ENCODE measurements around the gene AKAP7. TPM values are rescaled to one million over a fixed set of nuclear protein-coding genes. Genes with fewer than 3 reads are reported as not detected.

AKAP7 gene
- total RNA-seq, 6 donors from 2014 or later, result 2.4 to 11.3 (median 7.1) TPM

DNA sequence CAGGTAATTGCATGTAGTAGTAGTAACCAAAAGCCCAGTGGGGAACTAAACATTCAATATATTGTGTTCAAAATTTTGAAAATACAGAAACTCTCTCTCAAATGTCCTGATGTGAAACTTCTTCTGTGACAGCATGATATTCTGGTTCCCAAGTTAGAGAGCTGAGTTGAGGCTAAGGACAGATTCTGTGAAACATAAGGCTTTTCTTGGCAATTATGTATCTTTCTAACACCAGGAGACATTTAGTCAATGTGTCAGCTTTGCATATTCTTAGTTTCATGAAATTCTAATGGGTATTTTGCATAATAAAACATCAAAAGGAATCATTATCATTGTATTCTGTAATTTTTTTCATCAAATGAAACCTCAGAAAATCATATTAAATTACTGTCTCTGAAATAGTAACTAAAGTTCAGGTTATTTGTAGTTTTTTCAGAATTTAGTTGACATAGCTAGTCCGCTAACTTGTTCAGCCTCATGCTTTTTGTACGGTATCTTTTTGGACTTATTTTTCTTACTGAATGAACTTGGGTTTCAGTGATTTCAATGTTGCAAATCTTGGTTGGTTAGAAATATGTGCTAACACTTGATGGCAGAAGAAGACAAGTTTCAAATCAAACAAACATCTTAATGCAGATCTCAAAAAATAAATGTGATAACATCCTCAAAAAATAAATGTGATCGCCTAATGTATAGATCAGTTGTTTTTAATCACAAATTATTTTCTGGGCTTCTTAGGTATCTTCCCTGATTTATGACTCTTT lies 70.4 kb downstream of the AKAP7 start:
- no peak overlapping the region for H3K27ac ChIP-seq
- 94 to 96% methylated on average over 3 of the region's 3 CpGs for WGBS, 2 donors
- no peaks in the 10 kb centered on the region for H3K4me1 ChIP-seq
- H3K36me3 ChIP-seq, result no peaks in the 10 kb centered on the region
- no peak overlapping the region for H3K4me3 ChIP-seq
- DNase-seq, result no peak
- H3K27me3 ChIP-seq, result no peaks in the 10 kb centered on the region
- ATAC-seq (ENCODE audit: low FRiP score in 2 of 2), result no peak
- H3K9me3 ChIP-seq, result no peaks in the 10 kb centered on the region
- TF ChIP-seq EP300 (IDR thresholded peaks at IDR 0.05), result no peak
- no peak for TF ChIP-seq POLR2A (IDR thresholded peaks at IDR 0.05)
- TF ChIP-seq, protein P1, sequence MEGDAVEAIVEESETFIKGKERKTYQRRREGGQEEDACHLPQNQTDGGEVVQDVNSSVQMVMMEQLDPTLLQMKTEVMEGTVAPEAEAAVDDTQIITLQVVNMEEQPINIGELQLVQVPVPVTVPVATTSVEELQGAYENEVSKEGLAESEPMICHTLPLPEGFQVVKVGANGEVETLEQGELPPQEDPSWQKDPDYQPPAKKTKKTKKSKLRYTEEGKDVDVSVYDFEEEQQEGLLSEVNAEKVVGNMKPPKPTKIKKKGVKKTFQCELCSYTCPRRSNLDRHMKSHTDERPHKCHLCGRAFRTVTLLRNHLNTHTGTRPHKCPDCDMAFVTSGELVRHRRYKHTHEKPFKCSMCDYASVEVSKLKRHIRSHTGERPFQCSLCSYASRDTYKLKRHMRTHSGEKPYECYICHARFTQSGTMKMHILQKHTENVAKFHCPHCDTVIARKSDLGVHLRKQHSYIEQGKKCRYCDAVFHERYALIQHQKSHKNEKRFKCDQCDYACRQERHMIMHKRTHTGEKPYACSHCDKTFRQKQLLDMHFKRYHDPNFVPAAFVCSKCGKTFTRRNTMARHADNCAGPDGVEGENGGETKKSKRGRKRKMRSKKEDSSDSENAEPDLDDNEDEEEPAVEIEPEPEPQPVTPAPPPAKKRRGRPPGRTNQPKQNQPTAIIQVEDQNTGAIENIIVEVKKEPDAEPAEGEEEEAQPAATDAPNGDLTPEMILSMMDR (IDR thresholded peaks at IDR 0.05), result no peak
- TF ChIP-seq POLR2AphosphoS5 (IDR thresholded peaks at IDR 0.05), result no peak

DNA sequence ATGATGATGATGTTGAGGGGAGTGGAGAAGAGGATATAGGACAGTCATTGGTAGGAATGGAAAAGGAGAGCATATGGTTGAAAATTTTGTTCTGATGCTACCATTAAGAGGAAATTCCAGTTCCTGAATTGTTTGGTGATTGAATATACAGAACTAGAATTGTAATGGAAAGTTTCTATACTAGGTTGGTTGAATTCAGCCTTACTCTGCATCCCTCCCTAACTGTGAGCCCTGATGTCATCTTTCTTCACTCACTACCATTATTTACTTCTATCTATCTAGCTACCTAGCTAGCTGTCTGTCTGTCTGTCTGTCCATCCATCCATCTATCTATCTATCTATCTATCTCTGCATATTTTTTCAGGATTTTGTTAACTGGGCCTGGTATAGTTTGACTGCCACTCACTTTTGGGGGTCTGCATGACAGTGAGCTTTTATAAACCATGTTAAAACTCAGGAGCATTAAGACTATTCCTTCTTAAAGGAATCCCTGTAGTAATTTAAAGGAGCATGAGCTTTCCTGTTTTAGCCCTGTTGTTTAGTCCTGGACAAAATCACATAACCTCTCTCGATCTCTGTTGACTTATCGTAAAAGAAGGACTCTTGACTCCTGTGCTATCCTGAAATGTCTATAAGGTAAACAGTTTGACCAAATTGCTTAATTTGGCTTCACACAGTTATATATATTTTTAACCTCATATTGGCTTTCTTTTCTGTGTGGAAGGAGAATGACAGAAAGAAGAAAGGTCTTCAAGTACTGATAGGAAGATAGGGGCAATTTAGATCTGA lies 71.4 kb downstream of the AKAP7 start:
- Histone ChIP-seq H3K9me3 (no peaks in the 10 kb centered on the region), H3K4me1 (no peaks in the 10 kb centered on the region), H3K4me3 (no peak overlapping the region), H3K27me3 (no peaks in the 10 kb centered on the region), H3K36me3 (no peaks in the 10 kb centered on the region), H3K27ac (no peak overlapping the region)
- DNase-seq (no peak), ATAC-seq (ENCODE audit: low FRiP score in 2 of 2) (no peak)
- 76 to 78% methylated on average over 2 of the region's 2 CpGs for WGBS, 2 donors
- TF ChIP-seq POLR2A (IDR thresholded peaks at IDR 0.05) (no peak), EP300 (IDR thresholded peaks at IDR 0.05) (no peak), POLR2AphosphoS5 (IDR thresholded peaks at IDR 0.05) (no peak)
- TF ChIP-seq, protein P1 (IDR thresholded peaks at IDR 0.05), result no peak

DNA sequence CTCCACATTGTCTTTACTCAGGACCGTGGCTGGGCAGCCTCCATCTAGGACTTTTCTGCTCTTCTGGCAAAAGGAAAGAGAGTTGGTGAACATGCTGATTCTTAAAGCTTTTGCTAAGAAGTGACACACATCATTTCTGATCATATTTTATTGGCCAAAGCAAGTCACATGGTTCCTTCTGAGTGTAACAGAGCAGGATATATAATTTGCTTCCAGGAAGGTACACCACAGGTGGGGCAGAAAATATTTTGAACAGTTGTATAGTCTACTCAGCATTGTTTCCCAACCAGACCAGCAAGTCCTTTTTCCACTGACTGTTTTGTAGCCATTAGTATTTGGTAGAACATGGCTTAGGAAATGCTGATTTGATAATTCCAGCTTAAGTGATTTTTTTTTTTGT lies 73.5 kb downstream of the AKAP7 start:
- WGBS, 2 donors, result 87 to 95% methylated on average over 1 of the region's 1 CpG
- H3K4me3 ChIP-seq, result no peak overlapping the region
- TF ChIP-seq POLR2AphosphoS5 (IDR thresholded peaks at IDR 0.05) (no peak), POLR2A (IDR thresholded peaks at IDR 0.05) (no peak), EP300 (IDR thresholded peaks at IDR 0.05) (no peak)
- TF ChIP-seq, protein P1 (IDR thresholded peaks at IDR 0.05), result no peak
- ATAC-seq (ENCODE audit: low FRiP score in 2 of 2) (no peak), DNase-seq (no peak)
- H3K27me3 ChIP-seq, result no peaks in the 10 kb centered on the region
- peaks cover 0 to 7% (median 5%) of the 10 kb centered on the region in 4 donors for H3K4me1 ChIP-seq
- no peaks in the 10 kb centered on the region for H3K9me3 ChIP-seq
- H3K27ac ChIP-seq, result no peak overlapping the region
- H3K36me3 ChIP-seq, result no peaks in the 10 kb centered on the region

DNA sequence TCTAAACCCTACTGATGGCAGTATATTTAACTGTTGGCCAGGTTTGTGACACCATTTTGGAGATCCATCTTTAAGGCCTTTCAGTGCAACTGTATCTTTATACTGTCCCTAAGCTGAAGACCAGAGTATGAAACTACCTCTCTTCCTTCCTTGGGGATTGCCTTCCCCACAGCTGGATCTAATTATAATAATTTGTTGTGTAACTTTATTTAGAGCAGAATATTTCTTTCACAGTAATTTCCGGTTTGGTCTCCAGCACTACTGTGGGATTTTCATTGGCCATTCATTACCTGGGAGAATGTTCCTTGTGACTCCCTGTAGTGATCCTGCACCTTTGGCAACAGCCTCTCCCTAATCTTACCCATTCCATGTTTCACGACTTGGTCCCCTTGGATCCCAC lies 75.2 kb downstream of the AKAP7 start:
- no peak for TF ChIP-seq POLR2AphosphoS5 (IDR thresholded peaks at IDR 0.05)
- no peak for ATAC-seq (ENCODE audit: low FRiP score in 2 of 2)
- H3K4me1 ChIP-seq, result peaks cover 0 to 17% (median 12%) of the 10 kb centered on the region in 4 donors
- no peak for DNase-seq
- no peaks in the 10 kb centered on the region for H3K36me3 ChIP-seq
- no peaks in the 10 kb centered on the region for H3K27me3 ChIP-seq
- no peak overlapping the region for H3K27ac ChIP-seq
- WGBS, 2 donors, result 88 to 100% methylated on average over 2 of the region's 2 CpGs
- no peak overlapping the region for H3K4me3 ChIP-seq
- no peaks in the 10 kb centered on the region for H3K9me3 ChIP-seq

DNA sequence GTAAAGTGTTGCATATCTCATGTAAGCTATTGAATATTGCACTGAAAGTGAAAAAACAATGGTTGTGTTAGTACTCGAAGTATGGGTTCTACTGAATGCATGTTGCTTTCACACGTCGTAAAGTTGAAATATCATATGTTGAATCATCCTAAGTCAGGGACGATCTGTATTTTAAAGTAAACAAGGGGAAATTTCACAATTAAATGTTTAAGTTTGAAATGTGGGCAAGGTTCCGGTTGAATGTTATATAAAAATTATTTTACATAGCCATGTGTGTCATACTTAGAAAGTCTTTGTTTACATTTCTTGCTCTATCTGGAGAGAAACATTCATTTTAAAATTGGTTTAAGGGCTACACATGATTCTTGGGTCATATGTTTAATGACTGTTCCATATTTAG lies 76.8 kb downstream of the AKAP7 start:
- no peaks in the 10 kb centered on the region for H3K27me3 ChIP-seq
- H3K9me3 ChIP-seq, result no peaks in the 10 kb centered on the region
- DNase-seq (no peak), ATAC-seq (ENCODE audit: low FRiP score in 2 of 2) (no peak)
- 86 to 89% methylated on average over 5 of the region's 5 CpGs for WGBS, 2 donors
- H3K4me3 ChIP-seq, result no peak overlapping the region
- H3K36me3 ChIP-seq, result no peaks in the 10 kb centered on the region
- TF ChIP-seq, protein P1 (IDR thresholded peaks at IDR 0.05), result no peak
- no peak for TF ChIP-seq POLR2AphosphoS5 (IDR thresholded peaks at IDR 0.05)
- no peak for TF ChIP-seq POLR2A (IDR thresholded peaks at IDR 0.05)
- no peak for TF ChIP-seq EP300 (IDR thresholded peaks at IDR 0.05)
- no peak overlapping the region for H3K27ac ChIP-seq
- H3K4me1 ChIP-seq, result peaks cover 0 to 21% (median 20%) of the 10 kb centered on the region in 4 donors
